B cell (primary cell): ENCODE results near the gene RTL5. TPM values are rescaled to one million over a fixed set of nuclear protein-coding genes. Genes with fewer than 3 reads are reported as not detected.

Source experiments
- ATAC-seq: fragments of 200-7000 bp; cut with Tn5 transposase; one replicate; pipeline ENCODE4 v1.10.0; 2021; ENCODE audit warnings: low read depth, mild to moderate bottlenecking, moderate number of reproducible peaks, moderate library complexity
- CTCF ChIA-PET: fragments of 350-600 bp; sonication (Branson Sonifier 250); formaldehyde crosslinking; loops from one replicate; lab custom pipeline; 2021; ENCODE audit warnings: antibody characterized with exemption, inconsistent platforms; lab: Charles Lee
- POLR2A ChIA-PET: fragments of 350-600 bp; sonication (Branson Sonifier 250); formaldehyde crosslinking; loops from one replicate; lab custom pipeline; 2021; ENCODE audit warnings: antibody characterized with exemption; lab: Charles Lee
- DNase-seq: peaks from one replicate; pipeline ENCODE4 v3.0.0; 2013
- H2AFZ ChIP-seq: 2 replicates; pipeline ENCODE4 v1.6.1; 2012; ENCODE audit warnings: mild to moderate bottlenecking, low read depth, low read length; ENCODE audit not compliant: insufficient read depth, poor library complexity, severe bottlenecking
- H3K27ac ChIP-seq, 2 donors: 1 replicate in 1 of 2; 2 replicates in 1 of 2; pipeline ENCODE4 v1.5.1; 2012 to 2013; ENCODE audit warnings: low read length in 2 of 2, mild to moderate bottlenecking in 2 of 2, moderate library complexity in 1 of 2
- H3K27me3 ChIP-seq, 4 experiments: fragments of 200-600 bp in 1 of 4; sonication (generic) in 1 of 4; replicated peaks in 1 of 4; 1 replicate in 2 of 4; 2 replicates in 2 of 4; pipeline versions ENCODE4 v1.6.1 to v1.7.0; 2013 to 2016; ENCODE audit warnings: low read length in 3 of 4, mild to moderate bottlenecking in 2 of 4, mixed read lengths in 1 of 4, moderate library complexity in 1 of 4; ENCODE audit not compliant: insufficient read depth in 4 of 4, control insufficient read depth in 3 of 4; ENCODE audit errors: control extremely low read depth in 1 of 4
- H3K36me3 ChIP-seq, 2 experiments: replicated peaks in 1 of 2; 1 replicate in 1 of 2; 2 replicates in 1 of 2; pipeline versions ENCODE4 v1.6.1 to v1.7.1; 2013; ENCODE audit warnings: low read length in 1 of 2; ENCODE audit not compliant: insufficient read depth in 2 of 2, control insufficient read depth in 1 of 2; ENCODE audit errors: control extremely low read depth in 1 of 2, extremely low read depth in 1 of 2
- H3K4me1 ChIP-seq, 2 donors: fragments of 200-600 bp in 1 of 2; sonication (generic) in 1 of 2; 1 replicate in 1 of 2; 2 replicates in 1 of 2; pipeline versions ENCODE4 v1.5.1 to v1.6.1; 2013 to 2017; ENCODE audit warnings: low read length in 2 of 2; ENCODE audit not compliant: control insufficient read depth in 2 of 2, insufficient read depth in 2 of 2
- H3K4me2 ChIP-seq: replicated peaks from 2 replicates; pipeline ENCODE3; 2012; ENCODE audit warnings: mild to moderate bottlenecking, low read depth, low read length; ENCODE audit not compliant: poor library complexity, severe bottlenecking
- H3K4me3 ChIP-seq, 5 experiments: fragments of 200-600 bp in 1 of 5; sonication (generic) in 1 of 5; 1 replicate in 3 of 5; 2 replicates in 2 of 5; pipeline versions ENCODE4 v1.5.1 to v1.7.0; 2011 to 2016; ENCODE audit warnings: low read length in 4 of 5, mild to moderate bottlenecking in 4 of 5, low read depth in 2 of 5, control low read depth in 1 of 5, moderate library complexity in 1 of 5; ENCODE audit not compliant: insufficient read depth in 1 of 5; ENCODE audit errors: control extremely low read depth in 1 of 5, extremely low read depth in 1 of 5
- H3K79me2 ChIP-seq: fragments of 200-600 bp; sonication (generic); one replicate; pipeline ENCODE4 v1.6.0; 2016; ENCODE audit warnings: low read length; ENCODE audit not compliant: control insufficient read depth, insufficient read depth
- H3K9ac ChIP-seq: fragments of 200-600 bp; sonication (generic); 2 replicates; pipeline ENCODE4 v1.6.1; 2017; ENCODE audit warnings: mild to moderate bottlenecking, low read length, moderate library complexity
- H3K9me3 ChIP-seq, 3 donors: one replicate each; pipeline versions ENCODE4 v1.6.1 to v1.7.1; 2013; ENCODE audit warnings: low read length in 2 of 3; ENCODE audit not compliant: control insufficient read depth in 2 of 3, insufficient read depth in 1 of 3; ENCODE audit errors: control extremely low read depth in 1 of 3
- H4K20me1 ChIP-seq: 2 replicates; pipeline ENCODE4 v1.6.0; 2012; ENCODE audit warnings: mild to moderate bottlenecking, low read length; ENCODE audit not compliant: insufficient read depth, control insufficient read depth, poor library complexity, severe bottlenecking
- H3K27ac Mint-ChIP-seq: one replicate; pipeline ENCODE4 v1.8.0; 2021; ENCODE audit warnings: mixed read lengths
- H3K27me3 Mint-ChIP-seq: one replicate; pipeline ENCODE4 v1.8.0; 2021; ENCODE audit warnings: mixed read lengths
- H3K4me1 Mint-ChIP-seq: one replicate; pipeline ENCODE4 v1.8.0; 2021; ENCODE audit warnings: mixed read lengths
- H3K4me3 Mint-ChIP-seq: one replicate; pipeline ENCODE4 v1.8.0; 2021; ENCODE audit warnings: mixed read lengths
- H3K9me3 Mint-ChIP-seq: one replicate; pipeline ENCODE4 v1.8.0; 2022; ENCODE audit warnings: mixed read lengths; ENCODE audit not compliant: insufficient read depth
- EZH2 ChIP-seq: IDR thresholded peaks from 2 replicates; pipeline ENCODE4 v1.6.1; 2012; ENCODE audit warnings: borderline replicate concordance, low read depth, mild to moderate bottlenecking, moderate library complexity, low read length; ENCODE audit not compliant: insufficient read depth, poor library complexity, severe bottlenecking
- WGBS: methylation state at CpG from one replicate; pipeline ENCODE4 v1.1.5; 2013; ENCODE audit warnings: missing lambda C conversion rate; ENCODE audit not compliant: insufficient coverage; 5-methylcytosine and 5-hydroxymethylcytosine counted together
- intact Hi-C: fragments of 100-400 bp; cut with micrococcal nuclease; formaldehyde crosslinking; loops from one replicate; pipeline ENCODE4 v1.10.0; 2022
- polyA plus RNA-seq: library from polyadenylated mRNA; depleted of rRNA; stranded (reverse); fragments of >200 nt; gene quantifications from 2 replicates; pipeline ENCODE4 v1.2.3, GENCODE V29; 2012
- total RNA-seq, 2 donors: library from RNA; stranded (reverse); fragments of 120-200 nt in 1 of 2; gene quantifications; 1 replicate in 1 of 2; 2 replicates in 1 of 2; pipeline versions ENCODE4 v1.2.3 to v1.2.4, GENCODE V29; 2013 to 2022
- TF ChIP-seq, protein P1 (sequence below): fragments of 200-600 bp; IDR thresholded peaks from one replicate; pipeline ENCODE4 v1.8.0; 2022; ENCODE audit warnings: antibody characterized with exemption, mild to moderate bottlenecking

RTL5 gene
- total and polyA plus RNA-seq, 2 donors (not counting 1 experiment from before 2014, with no cell fraction given), result 1.0 to 22.4 TPM

DNA sequence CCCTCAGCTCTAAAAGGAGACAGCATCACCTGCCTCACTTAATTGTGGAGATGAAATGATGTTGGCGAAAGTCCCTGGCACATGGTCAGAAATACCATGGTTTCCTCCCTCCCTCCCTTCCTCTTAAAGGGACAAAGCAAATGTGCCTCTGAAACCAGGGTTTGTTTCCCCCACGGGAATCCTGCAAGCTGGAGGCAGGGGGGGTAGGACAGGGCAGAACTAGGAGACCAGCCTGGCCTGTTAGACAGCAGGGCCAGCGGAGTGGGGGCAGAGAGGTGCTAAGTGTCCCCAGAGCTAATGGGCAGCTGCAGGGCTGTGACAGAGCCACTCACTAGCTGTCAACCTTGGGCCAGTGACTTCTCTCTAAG lies 5.7 kb downstream of the RTL5 start:
- POLR2A ChIA-PET, result interaction anchor here (1.3 kb wide), 1 partner anchor 106 kb away, joined by 4 read pairs; no protein-coding TSS in a partner anchor
- no peak overlapping the region for H3K27ac ChIP-seq

More for the DNA sequence above, 5.7 kb downstream of the RTL5 start:
- peaks cover 4% of the 10 kb centered on the region for H3K27me3 Mint-ChIP-seq
- WGBS, result no CpG with 5 or more reads among the region's 3 CpGs
- Histone ChIP-seq H3K9me3 (no peaks in the 10 kb centered on the region), H4K20me1 (no peaks in the 10 kb centered on the region), H3K79me2 (no peaks in the 10 kb centered on the region), H3K27me3 (peaks cover 0 to 4% (median 1%) of the 10 kb centered on the region in 4 experiments), H3K4me3 (no peak overlapping the region), H3K4me2 (no peak overlapping the region), H2AFZ (no peak overlapping the region), H3K4me1 (peaks cover 16 to 33% of the 10 kb centered on the region in 2 donors), H3K36me3 (no peaks in the 10 kb centered on the region), H3K9ac (no peak overlapping the region)
- intact Hi-C loops, result loop anchor here (1.0 to 2.0 kb wide), 5 partner anchors 17 to 127 kb away; no protein-coding TSS in a partner anchor
- peaks cover 36% of the 10 kb centered on the region for H3K4me1 Mint-ChIP-seq
- no peak for TF ChIP-seq EZH2
- TF ChIP-seq, protein P1, sequence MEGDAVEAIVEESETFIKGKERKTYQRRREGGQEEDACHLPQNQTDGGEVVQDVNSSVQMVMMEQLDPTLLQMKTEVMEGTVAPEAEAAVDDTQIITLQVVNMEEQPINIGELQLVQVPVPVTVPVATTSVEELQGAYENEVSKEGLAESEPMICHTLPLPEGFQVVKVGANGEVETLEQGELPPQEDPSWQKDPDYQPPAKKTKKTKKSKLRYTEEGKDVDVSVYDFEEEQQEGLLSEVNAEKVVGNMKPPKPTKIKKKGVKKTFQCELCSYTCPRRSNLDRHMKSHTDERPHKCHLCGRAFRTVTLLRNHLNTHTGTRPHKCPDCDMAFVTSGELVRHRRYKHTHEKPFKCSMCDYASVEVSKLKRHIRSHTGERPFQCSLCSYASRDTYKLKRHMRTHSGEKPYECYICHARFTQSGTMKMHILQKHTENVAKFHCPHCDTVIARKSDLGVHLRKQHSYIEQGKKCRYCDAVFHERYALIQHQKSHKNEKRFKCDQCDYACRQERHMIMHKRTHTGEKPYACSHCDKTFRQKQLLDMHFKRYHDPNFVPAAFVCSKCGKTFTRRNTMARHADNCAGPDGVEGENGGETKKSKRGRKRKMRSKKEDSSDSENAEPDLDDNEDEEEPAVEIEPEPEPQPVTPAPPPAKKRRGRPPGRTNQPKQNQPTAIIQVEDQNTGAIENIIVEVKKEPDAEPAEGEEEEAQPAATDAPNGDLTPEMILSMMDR, result no peak
- no peak overlapping the region for H3K4me3 Mint-ChIP-seq
- H3K27ac Mint-ChIP-seq, result no peak overlapping the region
- no peaks in the 10 kb centered on the region for H3K9me3 Mint-ChIP-seq
- peak; percentile 9 for DNase-seq
- CTCF ChIA-PET, result interaction anchor here (1.0 to 7.9 kb wide), 17 partner anchors 10 to 151 kb away, joined by 3 to 108 read pairs (median 4); partner anchors contain the start of gene RPS4X
- ATAC-seq, result no peak
